A549 (cell line): ENCODE results near the gene TYRO3. TPM values are rescaled to one million over a fixed set of nuclear protein-coding genes. Genes with fewer than 3 reads are reported as not detected.

Experiments used
- ATAC-seq, 2 experiments: fragments of 200-7000 bp in 1 of 2; fragments of >200 bp in 1 of 2; cut with Nextera tagmentation in 1 of 2; cut with Tn5 transposase in 1 of 2; 3 replicates each; pipeline versions ENCODE4 v1.8.0 to v1.9.1; 2018 to 2020; ENCODE audit warnings: mild to moderate bottlenecking in 1 of 2, moderate library complexity in 1 of 2
- CTCF ChIA-PET: fragments of 300-600 bp; sonication (Branson Sonifier 250); formaldehyde crosslinking; extraction: SDS; loops from one replicate; lab custom pipeline; 2021; ENCODE audit warnings: antibody characterized with exemption, inconsistent platforms; lab: Yijun Ruan, JAX
- POLR2A ChIA-PET: fragments of 350-600 bp; formaldehyde crosslinking; extraction: SDS; loops from one replicate; lab custom pipeline; 2021; ENCODE audit warnings: antibody characterized with exemption, inconsistent platforms; lab: Yijun Ruan, JAX
- DNase-seq, 2 experiments: peaks; one replicate each; pipeline versions ENCODE4 v3.0.0 to v3.0.0-alpha.2; 2011 to 2016; ENCODE audit warnings: low read depth in 1 of 2, low spot score in 1 of 2
- FAIRE-seq: peaks from 2 replicates; lab custom pipeline; 2011; peaks lifted over from hg19 to GRCh38; lab: Jason Lieb, UNC
- H3K27ac ChIP-seq, 2 experiments: fragments of >200 bp; sonication (Bioruptor Twin); formaldehyde crosslinking; 3 replicates each; pipeline ENCODE4 v1.5.1; 2016 to 2017
- H3K4me1 ChIP-seq: fragments of >200 bp; sonication (Bioruptor Twin); formaldehyde crosslinking; 3 replicates; pipeline ENCODE4 v1.6.1; 2016
- H3K4me2 ChIP-seq: fragments of >200 bp; sonication (Bioruptor Twin); formaldehyde crosslinking; 3 replicates; pipeline ENCODE4 v1.6.1; 2016
- H3K4me3 ChIP-seq: fragments of >200 bp; sonication (Bioruptor Twin); formaldehyde crosslinking; 3 replicates; pipeline ENCODE4 v1.5.1; 2016
- H3K9me3 ChIP-seq: fragments of >200 bp; sonication (Bioruptor Twin); formaldehyde crosslinking; 3 replicates; pipeline ENCODE4 v1.6.1; 2016
- BHLHE40 ChIP-seq: IDR thresholded peaks from 2 replicates; pipeline ENCODE4 v1.6.1; 2012; ENCODE audit warnings: low read depth, low read length, inconsistent platforms
- CHD2 ChIP-seq: fragments of 150-350 bp; IDR thresholded peaks from 2 replicates; pipeline ENCODE4 v1.6.1; 2014; ENCODE audit warnings: low read length; ENCODE audit not compliant: partially characterized antibody
- CHD4 ChIP-seq: fragments of 200-600 bp; sonication (generic); IDR thresholded peaks from 2 replicates; pipeline ENCODE4 v1.6.1; 2016; ENCODE audit warnings: antibody characterized with exemption, mild to moderate bottlenecking, borderline replicate concordance
- EP300 ChIP-seq, 2 experiments: fragments of >200 bp; sonication (Bioruptor Twin); formaldehyde crosslinking; IDR thresholded peaks; 2 replicates in 1 of 2; 3 replicates in 1 of 2; pipeline ENCODE4 v1.6.1; 2016 to 2017
- FOSB ChIP-seq: fragments of 250-450 bp; sonication (Bioruptor Pico); IDR thresholded peaks from 2 replicates; pipeline ENCODE4 v1.5.0; 2020; ENCODE audit warnings: mild to moderate bottlenecking, moderate library complexity
- FOXS1 ChIP-seq: fragments of 250-450 bp; sonication (Bioruptor Pico); IDR thresholded peaks from 2 replicates; pipeline ENCODE4 v1.5.0; 2020; ENCODE audit warnings: mild to moderate bottlenecking, moderate library complexity
- HEYL ChIP-seq: fragments of 250-450 bp; sonication (Bioruptor Pico); IDR thresholded peaks from 2 replicates; pipeline ENCODE4 v1.8.0; 2021; ENCODE audit warnings: mild to moderate bottlenecking, moderate library complexity
- HOXA7 ChIP-seq: fragments of 250-450 bp; sonication (Bioruptor Pico); IDR thresholded peaks from 2 replicates; pipeline ENCODE4 v1.5.0; 2020; ENCODE audit warnings: mild to moderate bottlenecking, moderate library complexity
- HOXB5 ChIP-seq: fragments of 250-450 bp; sonication (Bioruptor Pico); IDR thresholded peaks from 2 replicates; pipeline ENCODE4 v1.5.0; 2020; ENCODE audit warnings: mild to moderate bottlenecking, moderate library complexity
- JUN ChIP-seq, 2 experiments: fragments of >200 bp; sonication (Bioruptor Twin); formaldehyde crosslinking; IDR thresholded peaks; 2 replicates in 1 of 2; 3 replicates in 1 of 2; pipeline ENCODE4 v1.6.1; 2016 to 2017
- JUNB ChIP-seq: fragments of >200 bp; sonication (Bioruptor Twin); formaldehyde crosslinking; IDR thresholded peaks from 2 replicates; pipeline ENCODE4 v1.6.1; 2016
- KDM5A ChIP-seq: fragments of 200-600 bp; sonication (generic); IDR thresholded peaks from 2 replicates; pipeline ENCODE4 v1.6.1; 2016; ENCODE audit warnings: antibody characterized with exemption, mild to moderate bottlenecking
- NR3C1 ChIP-seq: fragments of >200 bp; sonication (Bioruptor Twin); formaldehyde crosslinking; IDR thresholded peaks from 3 replicates; pipeline ENCODE4 v1.6.1; 2017
- POLR2A ChIP-seq: IDR thresholded peaks from 2 replicates; pipeline ENCODE4 v1.6.1; 2012; ENCODE audit warnings: mild to moderate bottlenecking, low read length
- RARB ChIP-seq: fragments of 250-450 bp; sonication (Bioruptor Pico); IDR thresholded peaks from 2 replicates; pipeline ENCODE4 v1.8.0; 2021; ENCODE audit warnings: mild to moderate bottlenecking, moderate library complexity
- RCOR1 ChIP-seq: fragments of 150-350 bp; IDR thresholded peaks from 2 replicates; pipeline ENCODE4 v1.6.1; 2014; ENCODE audit warnings: antibody characterized with exemption, low read length, low read depth
- RFX5 ChIP-seq: fragments of 450-650 bp; IDR thresholded peaks from 2 replicates; pipeline ENCODE4 v1.7.1; 2014; ENCODE audit warnings: antibody characterized with exemption, mild to moderate bottlenecking, moderate library complexity
- SMC3 ChIP-seq: fragments of >200 bp; sonication (Bioruptor Twin); formaldehyde crosslinking; IDR thresholded peaks from 3 replicates; pipeline ENCODE4 v1.6.1; 2018; ENCODE audit warnings: inconsistent platforms
- SREBF2 ChIP-seq: fragments of 450-650 bp; IDR thresholded peaks from 2 replicates; pipeline ENCODE4 v1.6.1; 2014; ENCODE audit warnings: mild to moderate bottlenecking, moderate library complexity
- ZC3H11A ChIP-seq: fragments of 450-650 bp; IDR thresholded peaks from 2 replicates; pipeline ENCODE4 v1.6.1; 2014; ENCODE audit warnings: antibody characterized with exemption, mild to moderate bottlenecking
- ZFP36 ChIP-seq: fragments of 450-650 bp; IDR thresholded peaks from 2 replicates; pipeline ENCODE4 v1.6.1; 2014; ENCODE audit warnings: borderline replicate concordance; ENCODE audit not compliant: partially characterized antibody
- ZSCAN20 ChIP-seq: fragments of 250-450 bp; sonication (Bioruptor Pico); IDR thresholded peaks from 2 replicates; pipeline ENCODE4 v1.8.0; 2022; ENCODE audit warnings: mild to moderate bottlenecking, moderate library complexity
- WGBS: methylation state at CpG from one replicate; pipeline ENCODE4 v1.1.6; 2017; ENCODE audit errors: missing lambda C conversion rate; 5-methylcytosine and 5-hydroxymethylcytosine counted together
- polyA plus RNA-seq, 4 experiments: library from polyadenylated mRNA; depleted of rRNA in 3 of 4; stranded (reverse); fragments of >200 nt; fragmentation: RNase III in 1 of 4; extraction: RNeasy Plus Mini Kit Qiagen cat#74134 plus additional on column Dnase treatment in 1 of 4; gene quantifications; 2 replicates in 3 of 4; 3 replicates in 1 of 4; pipeline ENCODE4 v1.2.3, GENCODE V29; 2011 to 2017
- TF ChIP-seq, protein P1 (sequence below): IDR thresholded peaks from 2 replicates; pipeline ENCODE4 v1.6.1; 2012; ENCODE audit warnings: low read depth, borderline replicate concordance
- TF ChIP-seq, protein P2 (sequence below): IDR thresholded peaks from 2 replicates; pipeline ENCODE4 v1.6.1; 2012
- TF ChIP-seq, protein P3 (sequence below): fragments of 250-450 bp; sonication (Bioruptor Pico); IDR thresholded peaks from 2 replicates; pipeline ENCODE4 v1.5.0; 2021; ENCODE audit warnings: mild to moderate bottlenecking, moderate library complexity, borderline replicate concordance

Gene TYRO3
- polyA plus RNA-seq, 2 of the 4 experiments (the other 2 are of a cell fraction): 7.6 to 8.1 TPM

DNA sequence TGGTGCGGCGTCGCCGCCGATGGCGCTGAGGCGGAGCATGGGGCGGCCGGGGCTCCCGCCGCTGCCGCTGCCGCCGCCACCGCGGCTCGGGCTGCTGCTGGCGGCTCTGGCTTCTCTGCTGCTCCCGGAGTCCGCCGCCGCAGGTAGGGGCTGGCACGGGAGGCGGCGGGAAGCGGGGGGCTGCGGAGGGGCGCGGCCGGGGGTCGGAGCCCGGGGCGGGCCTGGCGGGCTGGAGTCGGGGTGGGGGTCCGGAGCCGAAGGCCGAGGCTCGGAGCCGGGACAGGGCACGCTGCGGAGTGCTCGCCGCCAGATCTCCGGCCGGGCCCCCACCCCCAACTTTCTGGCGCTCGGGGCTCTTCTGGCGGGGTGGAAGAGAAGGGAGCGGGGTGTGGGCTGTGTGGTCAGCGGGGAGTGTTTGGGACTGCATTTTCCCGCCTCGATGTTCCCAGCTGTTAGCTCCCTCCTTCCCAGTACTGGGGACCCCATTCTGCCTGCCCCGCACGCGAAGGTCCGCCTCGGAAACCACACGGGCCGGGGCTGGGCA, 299 bp downstream of the TYRO3 start:
- ATAC-seq (no peak), FAIRE-seq (no peak), DNase-seq (no peak)
- H3K4me1 ChIP-seq: peaks cover 10% of the 10 kb centered on the region; the same call in 2 of the 3 replicates
- no peak for TF ChIP-seq KDM5A
- TF ChIP-seq ZC3H11A: no peak
- TF ChIP-seq CHD2: no peak
- 0 out of 5 replicates have a peak, but pooled peaks of 1 of the 2 experiments have one; percentile 13 for TF ChIP-seq JUN (IDR thresholded peaks at IDR 0.05)
- no peak for TF ChIP-seq SREBF2
- TF ChIP-seq SMC3: no peak
- TF ChIP-seq FOXS1 (CRISPR knock-in tag): no peak
- TF ChIP-seq POLR2A: 0 out of 2 replicates have a peak, but pooled peaks have one; percentile 5
- TF ChIP-seq NR3C1: no peak
- TF ChIP-seq RCOR1: no peak
- ChIA-PET CTCF (interaction anchor here (2.3 kb wide), 1 partner anchor 19 kb away, joined by 7 read pairs; no protein-coding TSS in a partner anchor), POLR2A (interaction anchor here (1.0 kb wide), 1 partner anchor 15 kb away, joined by 3 read pairs; the partner anchor contains the start of gene RPAP1)
- H3K27ac ChIP-seq: peak overlapping the region; percentile 81 to 98
- no CpG with 5 or more reads among the region's 60 CpGs for WGBS
- peak overlapping the region; percentile 82 for H3K4me3 ChIP-seq
- peak overlapping the region; percentile 92 for H3K4me2 ChIP-seq
- H3K9me3 ChIP-seq: no peaks in the 10 kb centered on the region

DNA sequence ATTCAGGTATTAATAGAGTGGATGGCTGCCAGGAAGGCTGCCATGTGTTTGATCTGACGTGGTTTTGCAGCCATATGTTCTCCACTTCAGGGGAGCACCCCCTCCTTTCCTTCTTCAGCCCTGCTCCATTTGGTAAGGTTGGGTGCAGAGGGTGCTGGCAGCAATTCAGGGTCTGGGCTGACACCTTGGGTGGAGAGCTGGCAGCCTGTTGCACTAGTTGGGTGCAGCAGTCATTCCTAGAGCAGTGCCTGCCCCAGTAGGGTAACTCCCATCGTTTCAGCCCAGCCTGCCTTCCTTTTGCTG, 1.5 kb downstream of the TYRO3 start:
- Histone ChIP-seq H3K4me3 (no peak overlapping the region), H3K27ac (no peak overlapping the region), H3K9me3 (no peaks in the 10 kb centered on the region), H3K4me1 (peaks cover 10% of the 10 kb centered on the region; the same call in 2 of the 3 replicates), H3K4me2 (no peak overlapping the region)
- no peak for DNase-seq
- TF ChIP-seq, protein P1, sequence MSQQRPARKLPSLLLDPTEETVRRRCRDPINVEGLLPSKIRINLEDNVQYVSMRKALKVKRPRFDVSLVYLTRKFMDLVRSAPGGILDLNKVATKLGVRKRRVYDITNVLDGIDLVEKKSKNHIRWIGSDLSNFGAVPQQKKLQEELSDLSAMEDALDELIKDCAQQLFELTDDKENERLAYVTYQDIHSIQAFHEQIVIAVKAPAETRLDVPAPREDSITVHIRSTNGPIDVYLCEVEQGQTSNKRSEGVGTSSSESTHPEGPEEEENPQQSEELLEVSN: no peak
- no peak for TF ChIP-seq HEYL (CRISPR knock-in tag)
- no peak for TF ChIP-seq SREBF2
- TF ChIP-seq, protein P2, sequence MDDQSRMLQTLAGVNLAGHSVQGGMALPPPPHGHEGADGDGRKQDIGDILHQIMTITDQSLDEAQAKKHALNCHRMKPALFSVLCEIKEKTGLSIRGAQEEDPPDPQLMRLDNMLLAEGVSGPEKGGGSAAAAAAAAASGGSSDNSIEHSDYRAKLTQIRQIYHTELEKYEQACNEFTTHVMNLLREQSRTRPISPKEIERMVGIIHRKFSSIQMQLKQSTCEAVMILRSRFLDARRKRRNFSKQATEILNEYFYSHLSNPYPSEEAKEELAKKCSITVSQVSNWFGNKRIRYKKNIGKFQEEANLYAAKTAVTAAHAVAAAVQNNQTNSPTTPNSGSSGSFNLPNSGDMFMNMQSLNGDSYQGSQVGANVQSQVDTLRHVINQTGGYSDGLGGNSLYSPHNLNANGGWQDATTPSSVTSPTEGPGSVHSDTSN: no peak
- no peak for TF ChIP-seq RFX5
- no peak for TF ChIP-seq EP300 (IDR thresholded peaks at IDR 0.05)
- no peak for TF ChIP-seq ZC3H11A
- TF ChIP-seq HOXB5 (CRISPR knock-in tag): no peak
- TF ChIP-seq, protein P3, sequence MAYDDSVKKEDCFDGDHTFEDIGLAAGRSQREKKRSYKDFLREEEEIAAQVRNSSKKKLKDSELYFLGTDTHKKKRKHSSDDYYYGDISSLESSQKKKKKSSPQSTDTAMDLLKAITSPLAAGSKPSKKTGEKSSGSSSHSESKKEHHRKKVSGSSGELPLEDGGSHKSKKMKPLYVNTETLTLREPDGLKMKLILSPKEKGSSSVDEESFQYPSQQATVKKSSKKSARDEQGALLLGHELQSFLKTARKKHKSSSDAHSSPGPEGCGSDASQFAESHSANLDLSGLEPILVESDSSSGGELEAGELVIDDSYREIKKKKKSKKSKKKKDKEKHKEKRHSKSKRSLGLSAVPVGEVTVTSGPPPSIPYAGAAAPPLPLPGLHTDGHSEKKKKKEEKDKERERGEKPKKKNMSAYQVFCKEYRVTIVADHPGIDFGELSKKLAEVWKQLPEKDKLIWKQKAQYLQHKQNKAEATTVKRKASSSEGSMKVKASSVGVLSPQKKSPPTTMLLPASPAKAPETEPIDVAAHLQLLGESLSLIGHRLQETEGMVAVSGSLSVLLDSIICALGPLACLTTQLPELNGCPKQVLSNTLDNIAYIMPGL (CRISPR knock-in tag): no peak
- no peak for TF ChIP-seq JUNB
- no peak for TF ChIP-seq HOXA7
- TF ChIP-seq FOSB (CRISPR knock-in tag): no peak
- TF ChIP-seq ZSCAN20 (CRISPR knock-in tag): no peak
- TF ChIP-seq CHD4: no peak
- no peak for TF ChIP-seq RARB
- no peak for TF ChIP-seq BHLHE40
- no peak for TF ChIP-seq ZFP36
- ChIA-PET CTCF (interaction anchor here (0.7 to 1.1 kb wide), 4 partner anchors 20 to 97 kb away, joined by 3 to 4 read pairs (median 3); no protein-coding TSS in a partner anchor), POLR2A (no interaction called here)
- no peak for FAIRE-seq
- no peak for ATAC-seq
- 89% methylated on average over 2 of the region's 2 CpGs for WGBS
